Measurements from ENCODE around the gene LSAMP. TPM values are rescaled to one million over a fixed set of nuclear protein-coding genes. Genes with fewer than 3 reads are reported as not detected.
A peak's percentile ranks its signal among the peaks of the same experiment; 100 is the strongest.

Gene LSAMP
- total RNA-seq, 1 experiment from 2014 or later, result not detected

GRCh38 chr3:115928376-115928775 lies 516.9 kb downstream of the LSAMP start:
- no peaks in the 10 kb centered on the region for H3K4me1 ChIP-seq (replicated peaks; ENCODE audit: insufficient read depth)
- intact Hi-C loops (cut with micrococcal nuclease; ENCODE audit: unreplicated experiment), result no loop called here
- H3K9me3 ChIP-seq (ENCODE audit: insufficient read depth, low read depth), result no peaks in the 10 kb centered on the region
- no peaks in the 10 kb centered on the region for H3K79me2 ChIP-seq (ENCODE audit: low read depth)
- ChIA-PET POLR2A (ENCODE audit: unreplicated experiment) (no interaction called here), CTCF (no interaction called here)
- no peak for TF ChIP-seq EZH2 (IDR thresholded peaks at IDR 0.05; ENCODE audit: low read depth)
- TF ChIP-seq CTCF (conservative IDR thresholded peaks at IDR 0.05), result no peak
- no TSS peak for BruUV-seq (replicated peaks)
- no peaks in the 10 kb centered on the region for H3K27me3 ChIP-seq (ENCODE audit: insufficient read depth, low read depth)
- no peak overlapping the region for H3K27ac ChIP-seq
- H3K4me3 ChIP-seq, result no peak overlapping the region
- no peak overlapping the region for H2AFZ ChIP-seq
- H3F3A ChIP-seq (ENCODE audit: insufficient read depth, low read depth), result no peaks in the 10 kb centered on the region
- H3K36me3 ChIP-seq (ENCODE audit: low read depth), result no peaks in the 10 kb centered on the region
- H4K20me1 ChIP-seq (ENCODE audit: insufficient read depth), result no peaks in the 10 kb centered on the region
- DNase-seq, result no peak
- no peaks in the 10 kb centered on the region for H3K9me2 ChIP-seq (ENCODE audit: insufficient read depth)
- H3K4me2 ChIP-seq, result no peak overlapping the region

DNA sequence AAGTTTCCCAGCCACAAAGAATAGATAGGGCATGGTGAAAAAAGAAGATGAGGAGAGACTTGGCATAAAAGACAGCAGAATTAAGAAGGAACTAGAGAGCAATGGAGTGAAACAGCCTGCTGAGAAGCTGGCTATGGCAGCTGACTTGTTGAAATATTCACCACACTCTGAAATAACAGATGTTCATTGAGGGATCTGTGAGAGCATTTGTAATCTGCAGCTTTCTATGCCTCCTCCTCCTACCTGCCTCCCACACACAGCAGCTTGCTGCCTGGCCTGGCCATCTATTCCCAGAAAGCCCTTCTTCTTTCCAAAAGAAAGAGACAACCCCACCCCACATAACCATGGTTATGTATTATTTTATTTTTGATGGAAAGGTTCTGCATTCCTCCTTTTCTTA lies 518.1 kb downstream of the LSAMP start:
- Histone ChIP-seq H3K9me2 (ENCODE audit: insufficient read depth) (no peaks in the 10 kb centered on the region), H3F3A (ENCODE audit: insufficient read depth, low read depth) (no peaks in the 10 kb centered on the region), H3K4me3 (no peak overlapping the region), H3K27me3 (ENCODE audit: insufficient read depth, low read depth) (no peaks in the 10 kb centered on the region), H3K4me1 (replicated peaks; ENCODE audit: insufficient read depth) (no peaks in the 10 kb centered on the region), H3K4me2 (no peak overlapping the region), H4K20me1 (ENCODE audit: insufficient read depth) (no peaks in the 10 kb centered on the region), H3K27ac (no peak overlapping the region), H3K36me3 (ENCODE audit: low read depth) (no peaks in the 10 kb centered on the region), H2AFZ (no peak overlapping the region), H3K9me3 (ENCODE audit: insufficient read depth, low read depth) (no peaks in the 10 kb centered on the region), H3K79me2 (ENCODE audit: low read depth) (no peaks in the 10 kb centered on the region)
- intact Hi-C loops (cut with micrococcal nuclease; ENCODE audit: unreplicated experiment), result no loop called here
- no TSS peak for BruUV-seq (replicated peaks)
- TF ChIP-seq CTCF (conservative IDR thresholded peaks at IDR 0.05), result no peak
- ChIA-PET POLR2A (ENCODE audit: unreplicated experiment) (no interaction called here), CTCF (no interaction called here)
- no peak for DNase-seq

- TF ChIP-seq EZH2 (IDR thresholded peaks at IDR 0.05; ENCODE audit: low read depth), result no peak
- peak; percentile 54; the same call in 1 of the 2 replicates for TF ChIP-seq CTCF (conservative IDR thresholded peaks at IDR 0.05)
- no TSS peak for BruUV-seq (replicated peaks)
- no peaks in the 10 kb centered on the region for H3K9me3 ChIP-seq (ENCODE audit: insufficient read depth, low read depth)
- H2AFZ ChIP-seq, result no peak overlapping the region
- H3K27me3 ChIP-seq (ENCODE audit: insufficient read depth, low read depth), result no peaks in the 10 kb centered on the region
- ChIA-PET POLR2A (ENCODE audit: unreplicated experiment) (interaction anchor here (0.7 kb wide), 1 partner anchor 1722 kb away, joined by 6 read pairs; no protein-coding TSS in a partner anchor), CTCF (interaction anchor here (0.6 kb wide), 1 partner anchor 56 kb away, joined by 3 read pairs; no protein-coding TSS in a partner anchor)
- H4K20me1 ChIP-seq (ENCODE audit: insufficient read depth), result no peaks in the 10 kb centered on the region
- H3K4me3 ChIP-seq, result no peak overlapping the region
- no peaks in the 10 kb centered on the region for H3K9me2 ChIP-seq (ENCODE audit: insufficient read depth)
- no peaks in the 10 kb centered on the region for H3F3A ChIP-seq (ENCODE audit: insufficient read depth, low read depth)
- no peaks in the 10 kb centered on the region for H3K4me1 ChIP-seq (replicated peaks; ENCODE audit: insufficient read depth)
- no peaks in the 10 kb centered on the region for H3K36me3 ChIP-seq (ENCODE audit: low read depth)
- peak in 1 of 2 experiments; percentile 22 for DNase-seq
- H3K79me2 ChIP-seq (ENCODE audit: low read depth), result no peaks in the 10 kb centered on the region
- intact Hi-C loops (cut with micrococcal nuclease; ENCODE audit: unreplicated experiment), result no loop called here
- no peak overlapping the region for H3K27ac ChIP-seq
- H3K4me2 ChIP-seq, result no peak overlapping the region
Measured at GRCh38 chr3:115922681-115923347, 522.5 kb downstream of the LSAMP start.

Data from PC-9 (cell line).